B cell (primary cell): ENCODE measurements around the gene WFDC1. TPM values are rescaled to one million over a fixed set of nuclear protein-coding genes. Genes with fewer than 3 reads are reported as not detected.

Experiments used
- ATAC-seq: fragments of 200-7000 bp; cut with Tn5 transposase; one replicate; pipeline ENCODE4 v1.10.0; 2021; ENCODE audit warnings: low read depth, mild to moderate bottlenecking, moderate number of reproducible peaks, moderate library complexity
- CTCF ChIA-PET: fragments of 350-600 bp; sonication (Branson Sonifier 250); formaldehyde crosslinking; loops from one replicate; lab custom pipeline; 2021; ENCODE audit warnings: antibody characterized with exemption, inconsistent platforms; lab: Charles Lee
- POLR2A ChIA-PET: fragments of 350-600 bp; sonication (Branson Sonifier 250); formaldehyde crosslinking; loops from one replicate; lab custom pipeline; 2021; ENCODE audit warnings: antibody characterized with exemption; lab: Charles Lee
- DNase-seq: peaks from one replicate; pipeline ENCODE4 v3.0.0; 2013
- H2AFZ ChIP-seq: 2 replicates; pipeline ENCODE4 v1.6.1; 2012; ENCODE audit warnings: mild to moderate bottlenecking, low read depth, low read length; ENCODE audit not compliant: insufficient read depth, poor library complexity, severe bottlenecking
- H3K27ac ChIP-seq, 2 donors: 1 replicate in 1 of 2; 2 replicates in 1 of 2; pipeline ENCODE4 v1.5.1; 2012 to 2013; ENCODE audit warnings: low read length in 2 of 2, mild to moderate bottlenecking in 2 of 2, moderate library complexity in 1 of 2
- H3K27me3 ChIP-seq, 4 experiments: fragments of 200-600 bp in 1 of 4; sonication (generic) in 1 of 4; replicated peaks in 1 of 4; 1 replicate in 2 of 4; 2 replicates in 2 of 4; pipeline versions ENCODE4 v1.6.1 to v1.7.0; 2013 to 2016; ENCODE audit warnings: low read length in 3 of 4, mild to moderate bottlenecking in 2 of 4, mixed read lengths in 1 of 4, moderate library complexity in 1 of 4; ENCODE audit not compliant: insufficient read depth in 4 of 4, control insufficient read depth in 3 of 4; ENCODE audit errors: control extremely low read depth in 1 of 4
- H3K36me3 ChIP-seq, 2 experiments: replicated peaks in 1 of 2; 1 replicate in 1 of 2; 2 replicates in 1 of 2; pipeline versions ENCODE4 v1.6.1 to v1.7.1; 2013; ENCODE audit warnings: low read length in 1 of 2; ENCODE audit not compliant: insufficient read depth in 2 of 2, control insufficient read depth in 1 of 2; ENCODE audit errors: control extremely low read depth in 1 of 2, extremely low read depth in 1 of 2
- H3K4me1 ChIP-seq, 2 donors: fragments of 200-600 bp in 1 of 2; sonication (generic) in 1 of 2; 1 replicate in 1 of 2; 2 replicates in 1 of 2; pipeline versions ENCODE4 v1.5.1 to v1.6.1; 2013 to 2017; ENCODE audit warnings: low read length in 2 of 2; ENCODE audit not compliant: control insufficient read depth in 2 of 2, insufficient read depth in 2 of 2
- H3K4me2 ChIP-seq: replicated peaks from 2 replicates; pipeline ENCODE3; 2012; ENCODE audit warnings: mild to moderate bottlenecking, low read depth, low read length; ENCODE audit not compliant: poor library complexity, severe bottlenecking
- H3K4me3 ChIP-seq, 5 experiments: fragments of 200-600 bp in 1 of 5; sonication (generic) in 1 of 5; 1 replicate in 3 of 5; 2 replicates in 2 of 5; pipeline versions ENCODE4 v1.5.1 to v1.7.0; 2011 to 2016; ENCODE audit warnings: low read length in 4 of 5, mild to moderate bottlenecking in 4 of 5, low read depth in 2 of 5, control low read depth in 1 of 5, moderate library complexity in 1 of 5; ENCODE audit not compliant: insufficient read depth in 1 of 5; ENCODE audit errors: control extremely low read depth in 1 of 5, extremely low read depth in 1 of 5
- H3K79me2 ChIP-seq: fragments of 200-600 bp; sonication (generic); one replicate; pipeline ENCODE4 v1.6.0; 2016; ENCODE audit warnings: low read length; ENCODE audit not compliant: control insufficient read depth, insufficient read depth
- H3K9ac ChIP-seq: fragments of 200-600 bp; sonication (generic); 2 replicates; pipeline ENCODE4 v1.6.1; 2017; ENCODE audit warnings: mild to moderate bottlenecking, low read length, moderate library complexity
- H3K9me3 ChIP-seq, 3 donors: one replicate each; pipeline versions ENCODE4 v1.6.1 to v1.7.1; 2013; ENCODE audit warnings: low read length in 2 of 3; ENCODE audit not compliant: control insufficient read depth in 2 of 3, insufficient read depth in 1 of 3; ENCODE audit errors: control extremely low read depth in 1 of 3
- H4K20me1 ChIP-seq: 2 replicates; pipeline ENCODE4 v1.6.0; 2012; ENCODE audit warnings: mild to moderate bottlenecking, low read length; ENCODE audit not compliant: insufficient read depth, control insufficient read depth, poor library complexity, severe bottlenecking
- H3K27ac Mint-ChIP-seq: one replicate; pipeline ENCODE4 v1.8.0; 2021; ENCODE audit warnings: mixed read lengths
- H3K27me3 Mint-ChIP-seq: one replicate; pipeline ENCODE4 v1.8.0; 2021; ENCODE audit warnings: mixed read lengths
- H3K4me1 Mint-ChIP-seq: one replicate; pipeline ENCODE4 v1.8.0; 2021; ENCODE audit warnings: mixed read lengths
- H3K4me3 Mint-ChIP-seq: one replicate; pipeline ENCODE4 v1.8.0; 2021; ENCODE audit warnings: mixed read lengths
- H3K9me3 Mint-ChIP-seq: one replicate; pipeline ENCODE4 v1.8.0; 2022; ENCODE audit warnings: mixed read lengths; ENCODE audit not compliant: insufficient read depth
- CTCF ChIP-seq: fragments of 200-600 bp; IDR thresholded peaks from one replicate; pipeline ENCODE4 v1.8.0; 2022; ENCODE audit warnings: antibody characterized with exemption, mild to moderate bottlenecking
- EZH2 ChIP-seq: IDR thresholded peaks from 2 replicates; pipeline ENCODE4 v1.6.1; 2012; ENCODE audit warnings: borderline replicate concordance, low read depth, mild to moderate bottlenecking, moderate library complexity, low read length; ENCODE audit not compliant: insufficient read depth, poor library complexity, severe bottlenecking
- WGBS: methylation state at CpG from one replicate; pipeline ENCODE4 v1.1.5; 2013; ENCODE audit warnings: missing lambda C conversion rate; ENCODE audit not compliant: insufficient coverage; 5-methylcytosine and 5-hydroxymethylcytosine counted together
- intact Hi-C: fragments of 100-400 bp; cut with micrococcal nuclease; formaldehyde crosslinking; loops from one replicate; pipeline ENCODE4 v1.10.0; 2022
- polyA plus RNA-seq: library from polyadenylated mRNA; depleted of rRNA; stranded (reverse); fragments of >200 nt; gene quantifications from 2 replicates; pipeline ENCODE4 v1.2.3, GENCODE V29; 2012
- total RNA-seq, 2 donors: library from RNA; stranded (reverse); fragments of 120-200 nt in 1 of 2; gene quantifications; 1 replicate in 1 of 2; 2 replicates in 1 of 2; pipeline versions ENCODE4 v1.2.3 to v1.2.4, GENCODE V29; 2013 to 2022

Gene WFDC1
- total and polyA plus RNA-seq, 2 donors (not counting 1 experiment from before 2014, with no cell fraction given), result not detected

- Mint-ChIP-seq H3K4me1 (no peaks in the 10 kb centered on the region), H3K27me3 (peaks cover 16% of the 10 kb centered on the region), H3K4me3 (no peak overlapping the region), H3K27ac (no peak overlapping the region), H3K9me3 (no peaks in the 10 kb centered on the region)
- Histone ChIP-seq H3K4me2 (no peak overlapping the region), H3K27me3 (peaks cover 0 to 4% (median 1%) of the 10 kb centered on the region in 4 experiments), H3K27ac (no peak overlapping the region), H4K20me1 (no peaks in the 10 kb centered on the region), H3K9me3 (no peaks in the 10 kb centered on the region), H2AFZ (no peak overlapping the region), H3K36me3 (no peaks in the 10 kb centered on the region), H3K79me2 (no peaks in the 10 kb centered on the region), H3K4me3 (no peak overlapping the region), H3K4me1 (no peaks in the 10 kb centered on the region), H3K9ac (no peak overlapping the region)
- DNase-seq (no peak), ATAC-seq (no peak)
- WGBS, result 95% methylated on average over 6 of the region's 8 CpGs
- ChIA-PET POLR2A (no interaction called here), CTCF (no interaction called here)
- intact Hi-C loops, result no loop called here
- TF ChIP-seq EZH2 (no peak), CTCF (no peak)
Observed at GRCh38 chr16:84303023-84303422, 8.3 kb downstream of the WFDC1 start.

GRCh38 chr16:84303516-84303915, 8.8 kb downstream of the WFDC1 start:
- POLR2A ChIA-PET, result no interaction called here

More at GRCh38 chr16:84303516-84303915, 8.8 kb downstream of the WFDC1 start:
- Histone ChIP-seq H3K4me2 (no peak overlapping the region), H2AFZ (no peak overlapping the region), H3K27me3 (peaks cover 0 to 9% (median 1%) of the 10 kb centered on the region in 4 experiments), H3K36me3 (no peaks in the 10 kb centered on the region), H3K9ac (no peak overlapping the region), H3K79me2 (no peaks in the 10 kb centered on the region), H3K27ac (no peak overlapping the region), H3K9me3 (no peaks in the 10 kb centered on the region), H3K4me3 (no peak overlapping the region), H3K4me1 (no peaks in the 10 kb centered on the region), H4K20me1 (no peaks in the 10 kb centered on the region)
- Mint-ChIP-seq H3K27me3 (peaks cover 19% of the 10 kb centered on the region), H3K4me3 (no peak overlapping the region), H3K4me1 (no peaks in the 10 kb centered on the region), H3K27ac (no peak overlapping the region), H3K9me3 (no peaks in the 10 kb centered on the region)
- CTCF ChIA-PET, result no interaction called here
- intact Hi-C loops, result no loop called here
- WGBS, result 78% methylated on average over 2 of the region's 7 CpGs
- no peak for DNase-seq
- no peak for ATAC-seq
- TF ChIP-seq EZH2, result no peak
- TF ChIP-seq CTCF, result no peak
